OCI-LY7 (cell line): ENCODE data around the gene RPL36.

Experiments used
- CTCF ChIP-seq: fragments of 200-600 bp; sonication (generic); conservative IDR thresholded peaks from 2 replicates; pipeline ENCODE4 v1.5.1; 2014; ENCODE audit warnings: mild to moderate bottlenecking, antibody characterized with exemption, low read length, moderate library complexity, mixed read lengths
- EZH2phosphoT487 ChIP-seq: fragments of 200-600 bp; sonication (generic); IDR thresholded peaks from 2 replicates; pipeline ENCODE4 v1.6.1; 2018; ENCODE audit warnings: low read depth, borderline replicate concordance, mild to moderate bottlenecking, mixed run types, antibody characterized with exemption, low read length, moderate library complexity, mixed read lengths

- TF ChIP-seq CTCF (no peak), EZH2phosphoT487 (no peak)
These were observed 34.7 kb upstream of the RPL36 start for GRCh38 chr19:5655412-5655811.
